ENCODE measurements around the gene BOC. TPM values are rescaled to one million over a fixed set of nuclear protein-coding genes. Genes with fewer than 3 reads are reported as not detected.

Gene BOC
- total and polyA plus RNA-seq, 8 donors, result 6.0 to 34.8 (median 27.4) TPM

DNA sequence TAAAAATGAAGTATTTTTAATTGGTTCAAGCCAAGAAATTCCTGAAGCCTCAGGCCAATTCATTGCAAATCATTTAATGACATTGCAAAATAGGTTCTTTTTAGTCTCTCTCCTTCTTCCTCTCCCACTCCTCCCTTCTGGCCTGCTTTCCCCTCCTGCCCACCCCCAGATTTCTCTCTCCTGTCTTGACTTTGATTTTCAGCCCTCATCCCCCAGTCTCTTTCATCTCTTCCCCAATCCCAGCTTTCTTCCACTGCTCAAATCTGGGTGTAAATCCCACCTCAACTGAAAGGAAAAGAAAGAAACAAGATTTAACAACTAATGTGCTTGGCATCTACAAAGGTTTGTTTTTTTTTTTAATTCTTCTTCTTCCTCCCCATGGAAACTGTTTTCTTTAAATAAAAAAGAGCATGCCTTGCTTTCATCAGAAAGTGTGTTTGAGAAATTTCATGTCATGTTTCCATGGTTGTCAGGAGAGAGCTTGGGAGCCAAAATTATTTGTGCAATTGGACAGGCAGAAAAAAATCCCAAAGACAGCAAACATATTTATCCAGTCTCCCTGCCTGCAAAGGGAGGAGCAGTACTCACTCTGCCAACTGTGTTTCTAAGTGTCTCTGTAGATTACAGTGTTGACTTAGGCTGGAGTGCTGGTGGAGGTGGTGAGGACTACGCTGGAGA lies 50.4 kb downstream of the BOC start:
- TF ChIP-seq, protein P1, sequence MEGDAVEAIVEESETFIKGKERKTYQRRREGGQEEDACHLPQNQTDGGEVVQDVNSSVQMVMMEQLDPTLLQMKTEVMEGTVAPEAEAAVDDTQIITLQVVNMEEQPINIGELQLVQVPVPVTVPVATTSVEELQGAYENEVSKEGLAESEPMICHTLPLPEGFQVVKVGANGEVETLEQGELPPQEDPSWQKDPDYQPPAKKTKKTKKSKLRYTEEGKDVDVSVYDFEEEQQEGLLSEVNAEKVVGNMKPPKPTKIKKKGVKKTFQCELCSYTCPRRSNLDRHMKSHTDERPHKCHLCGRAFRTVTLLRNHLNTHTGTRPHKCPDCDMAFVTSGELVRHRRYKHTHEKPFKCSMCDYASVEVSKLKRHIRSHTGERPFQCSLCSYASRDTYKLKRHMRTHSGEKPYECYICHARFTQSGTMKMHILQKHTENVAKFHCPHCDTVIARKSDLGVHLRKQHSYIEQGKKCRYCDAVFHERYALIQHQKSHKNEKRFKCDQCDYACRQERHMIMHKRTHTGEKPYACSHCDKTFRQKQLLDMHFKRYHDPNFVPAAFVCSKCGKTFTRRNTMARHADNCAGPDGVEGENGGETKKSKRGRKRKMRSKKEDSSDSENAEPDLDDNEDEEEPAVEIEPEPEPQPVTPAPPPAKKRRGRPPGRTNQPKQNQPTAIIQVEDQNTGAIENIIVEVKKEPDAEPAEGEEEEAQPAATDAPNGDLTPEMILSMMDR (IDR thresholded peaks at IDR 0.05), result no peak

GRCh38 chr3:113262304-113262665 lies 50.9 kb downstream of the BOC start:
- Histone ChIP-seq H3K9me3 (no peaks in the 10 kb centered on the region), H3K27ac (no peak overlapping the region), H3K4me3 (no peak overlapping the region), H3K36me3 (no peaks in the 10 kb centered on the region), H3K4me1 (no peaks in the 10 kb centered on the region), H3K27me3 (no peaks in the 10 kb centered on the region)
- ATAC-seq (no peak), DNase-seq (no peak)
- intact Hi-C loops (cut with DNase I), result no loop called here
- TF ChIP-seq, protein P1 (IDR thresholded peaks at IDR 0.05), result no peak

More for the DNA sequence above, 50.4 kb downstream of the BOC start:
- intact Hi-C loops (cut with DNase I), result no loop called here
- Histone ChIP-seq H3K27ac (peak overlapping the region in 1 of 2 donors; percentile 25), H3K36me3 (no peaks in the 10 kb centered on the region), H3K9me3 (no peaks in the 10 kb centered on the region), H3K4me3 (no peak overlapping the region), H3K4me1 (no peaks in the 10 kb centered on the region), H3K27me3 (no peaks in the 10 kb centered on the region)
- ATAC-seq (peak; percentile 92), DNase-seq (peak in 2 of 4 donors; percentile 78 to 88)

DNA sequence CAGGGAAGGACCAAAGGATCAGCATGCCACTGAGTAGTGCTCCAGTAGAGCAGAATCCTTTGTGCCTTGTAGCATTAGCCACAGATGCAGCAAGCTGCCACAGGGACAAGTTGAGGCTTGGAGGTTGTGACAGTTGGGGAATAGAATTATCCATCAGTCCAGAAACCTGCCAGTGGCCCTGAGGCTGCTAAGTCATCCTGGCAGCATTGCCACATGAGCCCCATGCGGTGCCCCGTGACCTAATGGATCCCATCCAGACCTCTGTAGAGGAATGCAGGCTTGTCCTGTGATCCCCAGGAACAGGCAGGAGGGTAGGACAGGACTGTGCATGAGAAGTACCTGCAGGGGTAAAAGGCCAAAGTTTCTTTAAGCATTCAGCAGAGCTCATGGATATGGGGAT lies 51.7 kb downstream of the BOC start:
- TF ChIP-seq, protein P1 (IDR thresholded peaks at IDR 0.05), result no peak
- H3K27ac ChIP-seq, result no peak overlapping the region
- no peaks in the 10 kb centered on the region for H3K9me3 ChIP-seq
- ATAC-seq, result no peak
- no peaks in the 10 kb centered on the region for H3K36me3 ChIP-seq
- H3K4me1 ChIP-seq, result no peaks in the 10 kb centered on the region
- DNase-seq, result no peak
- no peaks in the 10 kb centered on the region for H3K27me3 ChIP-seq
- no peak overlapping the region for H3K4me3 ChIP-seq
- intact Hi-C loops (cut with DNase I), result no loop called here

- H3K36me3 ChIP-seq, result no peaks in the 10 kb centered on the region
- no peaks in the 10 kb centered on the region for H3K27me3 ChIP-seq
- no peaks in the 10 kb centered on the region for H3K4me1 ChIP-seq
- no peak for DNase-seq
- no peak overlapping the region for H3K27ac ChIP-seq
- H3K4me3 ChIP-seq, result no peak overlapping the region
- TF ChIP-seq, protein P1 (IDR thresholded peaks at IDR 0.05), result no peak
- no peaks in the 10 kb centered on the region for H3K9me3 ChIP-seq
- intact Hi-C loops (cut with DNase I), result no loop called here
- no peak for ATAC-seq
These were observed 52.4 kb downstream of the BOC start for GRCh38 chr3:113263778-113264177.

GRCh38 chr3:113264283-113265131 lies 53.1 kb downstream of the BOC start:
- ATAC-seq (no peak), DNase-seq (peak in 1 of 4 donors; percentile 71)
- intact Hi-C loops (cut with DNase I), result no loop called here
- TF ChIP-seq, protein P1 (IDR thresholded peaks at IDR 0.05), result no peak
- Histone ChIP-seq H3K36me3 (no peaks in the 10 kb centered on the region), H3K27me3 (no peaks in the 10 kb centered on the region), H3K9me3 (no peaks in the 10 kb centered on the region), H3K27ac (no peak overlapping the region), H3K4me3 (no peak overlapping the region), H3K4me1 (no peaks in the 10 kb centered on the region)

All from left lung (tissue), 10 donors.